IPS DF 6.9 (cell line): ENCODE results near the gene TAAR9.

Experiments
- DNase-seq: peaks from one replicate; pipeline ENCODE4 v3.0.0-alpha.2; 2013; ENCODE audit warnings: low read depth, low spot score
- H3K27ac ChIP-seq: one replicate; pipeline ENCODE4 v1.5.1; 2013; ENCODE audit warnings: low read length, control low read depth
- H3K27me3 ChIP-seq: 2 replicates; pipeline ENCODE4 v1.6.1; 2013; ENCODE audit warnings: mild to moderate bottlenecking, low read length; ENCODE audit not compliant: control insufficient read depth, insufficient read depth
- H3K36me3 ChIP-seq: 2 replicates; pipeline ENCODE4 v1.6.1; 2013; ENCODE audit warnings: low read length; ENCODE audit not compliant: control insufficient read depth, insufficient read depth
- H3K4me1 ChIP-seq: 2 replicates; pipeline ENCODE4 v1.6.1; 2013; ENCODE audit warnings: low read length; ENCODE audit not compliant: control insufficient read depth, insufficient read depth
- H3K4me3 ChIP-seq: 2 replicates; pipeline ENCODE4 v1.5.1; 2013; ENCODE audit warnings: mild to moderate bottlenecking, low read length
- H3K9me3 ChIP-seq: 2 replicates; pipeline ENCODE4 v1.6.1; 2013; ENCODE audit warnings: low read length, inconsistent platforms; ENCODE audit not compliant: control insufficient read depth, insufficient read depth
- WGBS: extraction: QIAGEN DNeasy Blood & Tissue Kit; methylation state at CpG from one replicate; pipeline ENCODE4 v1.1.7; 2013; ENCODE audit warnings: mixed read lengths, missing lambda C conversion rate; ENCODE audit not compliant: insufficient read length, insufficient coverage; 5-methylcytosine and 5-hydroxymethylcytosine counted together

Gene TAAR9

GRCh38 chr6:132537977-132538376 is at the start of gene TAAR9:
TSS of gene TAAR9 (plus strand) at chr6:132538277. CDS start at chr6:132538290, 13 bp downstream.
- no peaks in the 10 kb centered on the region for H3K4me1 ChIP-seq
- no peak within 1 kb of the TSS for H3K27ac ChIP-seq
- H3K36me3 ChIP-seq, result no peaks in the 10 kb centered on the region
- H3K9me3 ChIP-seq, result no peaks in the 10 kb centered on the region
- WGBS, result no CpG with 5 or more reads among the region's 4 CpGs
- H3K27me3 ChIP-seq, result no peaks in the 10 kb centered on the region
- DNase-seq, result no peak
- H3K4me3 ChIP-seq, result no peak within 1 kb of the TSS

DNA sequence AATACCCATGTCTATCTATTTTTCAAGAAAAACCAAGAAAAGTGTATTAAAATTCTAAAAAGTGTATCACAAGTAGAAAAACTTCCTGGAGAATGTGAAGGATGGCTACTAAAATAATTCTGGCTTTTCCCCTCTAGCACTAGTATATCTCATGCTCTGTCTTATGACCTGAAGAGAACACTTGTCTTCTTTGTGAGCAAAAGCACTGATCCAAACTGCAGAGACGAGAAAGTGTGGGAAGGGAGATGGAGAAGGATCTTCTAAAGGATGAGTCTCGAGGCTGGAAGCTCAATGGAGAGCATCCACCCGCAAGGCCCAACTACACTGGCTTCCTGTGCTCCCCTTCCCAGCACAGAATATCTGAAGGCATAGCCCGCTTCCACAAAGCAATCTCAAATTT is 48.7 kb upstream of the TAAR9 start:
- Histone ChIP-seq H3K9me3 (no peaks in the 10 kb centered on the region), H3K27ac (no peak overlapping the region), H3K4me1 (no peaks in the 10 kb centered on the region), H3K36me3 (no peaks in the 10 kb centered on the region; the same call in 1 of the 2 replicates), H3K4me3 (no peak overlapping the region), H3K27me3 (no peaks in the 10 kb centered on the region)
- no peak for DNase-seq
- no CpG with 5 or more reads among the region's 4 CpGs for WGBS

DNA sequence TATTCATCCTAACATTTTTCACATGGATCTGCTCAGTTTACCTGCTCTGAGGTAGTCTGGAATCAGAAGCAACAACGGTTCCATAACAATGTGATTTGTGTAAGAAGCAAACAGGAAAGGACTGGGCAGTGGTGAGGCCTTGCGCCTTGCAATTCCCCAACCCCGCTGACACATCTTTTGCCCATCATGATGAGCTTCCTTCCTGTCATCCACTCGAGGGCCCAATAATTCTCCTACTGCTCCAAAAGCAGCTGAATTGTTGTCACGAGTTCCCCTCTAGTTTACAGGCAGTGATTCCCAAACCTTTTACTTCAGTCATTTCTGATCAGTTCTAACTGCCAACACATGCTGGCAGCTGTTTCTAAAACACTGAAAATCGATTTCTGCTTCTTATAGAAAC is 48.1 kb upstream of the TAAR9 start:
- no peak for DNase-seq
- H3K27ac ChIP-seq, result no peak overlapping the region
- no CpG with 5 or more reads among the region's 6 CpGs for WGBS
- H3K4me1 ChIP-seq, result no peaks in the 10 kb centered on the region
- no peaks in the 10 kb centered on the region for H3K9me3 ChIP-seq
- no peak overlapping the region for H3K4me3 ChIP-seq
- H3K36me3 ChIP-seq, result no peaks in the 10 kb centered on the region; the same call in 1 of the 2 replicates
- no peaks in the 10 kb centered on the region for H3K27me3 ChIP-seq

- no peaks in the 10 kb centered on the region; the same call in 1 of the 2 replicates for H3K36me3 ChIP-seq
- H3K4me3 ChIP-seq, result no peak overlapping the region
- WGBS, result no CpG with 5 or more reads among the region's 10 CpGs
- H3K27me3 ChIP-seq, result no peaks in the 10 kb centered on the region
- no peak for DNase-seq
- H3K9me3 ChIP-seq, result no peaks in the 10 kb centered on the region
- H3K4me1 ChIP-seq, result no peaks in the 10 kb centered on the region
- no peak overlapping the region for H3K27ac ChIP-seq
Measured at GRCh38 chr6:132490478-132491204, 47.4 kb upstream of the TAAR9 start.

- no peak overlapping the region for H3K4me3 ChIP-seq
- no CpG with 5 or more reads among the region's 5 CpGs for WGBS
- no peaks in the 10 kb centered on the region for H3K4me1 ChIP-seq
- H3K9me3 ChIP-seq, result no peaks in the 10 kb centered on the region
- no peaks in the 10 kb centered on the region; the same call in 1 of the 2 replicates for H3K36me3 ChIP-seq
- no peak overlapping the region for H3K27ac ChIP-seq
- no peaks in the 10 kb centered on the region for H3K27me3 ChIP-seq
- DNase-seq, result no peak
Measured at GRCh38 chr6:132491303-132491702, 46.8 kb upstream of the TAAR9 start.

DNA sequence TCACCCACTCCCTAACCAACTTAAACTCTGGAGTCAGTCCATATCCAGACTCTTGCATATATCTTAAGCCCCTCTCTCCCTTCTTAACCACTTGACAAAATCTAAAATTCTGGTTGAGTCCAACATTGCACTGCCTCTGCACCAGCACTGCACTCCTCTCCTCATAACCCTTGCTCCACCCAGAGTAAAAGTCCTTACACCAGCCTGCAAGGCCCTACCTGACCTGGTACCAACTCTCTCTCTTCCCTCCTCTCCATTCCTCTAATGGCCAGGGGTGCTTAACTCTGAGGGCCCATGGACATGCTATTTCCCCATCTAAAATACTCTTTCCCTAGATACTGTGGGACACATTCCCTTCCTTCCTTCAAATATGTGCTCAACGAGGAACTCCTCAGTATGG is 46.2 kb upstream of the TAAR9 start:
- DNase-seq, result no peak
- Histone ChIP-seq H3K4me1 (no peaks in the 10 kb centered on the region), H3K9me3 (no peaks in the 10 kb centered on the region), H3K27ac (no peak overlapping the region), H3K27me3 (no peaks in the 10 kb centered on the region), H3K36me3 (no peaks in the 10 kb centered on the region; the same call in 1 of the 2 replicates), H3K4me3 (no peak overlapping the region)
- no CpG with 5 or more reads among the region's 1 CpG for WGBS

DNA sequence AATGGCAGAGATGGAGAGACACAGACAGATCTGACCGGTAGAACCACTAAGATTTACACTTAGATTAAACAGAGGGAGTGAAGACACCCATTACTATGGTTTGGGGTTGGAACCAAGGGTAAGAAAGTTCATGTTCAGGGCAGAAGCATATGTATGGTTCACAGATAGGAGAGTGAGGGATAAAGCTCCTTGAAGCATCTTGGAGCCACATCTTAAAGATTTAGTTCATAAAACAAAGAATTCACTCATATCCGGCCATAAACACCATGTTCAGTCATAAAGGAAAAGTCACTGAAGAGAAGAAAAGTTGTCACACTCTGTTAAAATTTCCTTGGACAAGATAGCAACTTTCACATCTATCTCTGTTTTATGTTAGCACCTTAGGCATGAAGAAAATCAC is 43.1 kb upstream of the TAAR9 start:
- no CpG with 5 or more reads among the region's 2 CpGs for WGBS
- H3K27ac ChIP-seq, result no peak overlapping the region
- H3K27me3 ChIP-seq, result no peaks in the 10 kb centered on the region
- no peaks in the 10 kb centered on the region for H3K4me1 ChIP-seq
- no peak for DNase-seq
- no peaks in the 10 kb centered on the region; the same call in 1 of the 2 replicates for H3K36me3 ChIP-seq
- no peak overlapping the region for H3K4me3 ChIP-seq
- H3K9me3 ChIP-seq, result no peaks in the 10 kb centered on the region

- no peak for DNase-seq
- H3K4me1 ChIP-seq, result no peaks in the 10 kb centered on the region
- H3K9me3 ChIP-seq, result no peaks in the 10 kb centered on the region
- H3K4me3 ChIP-seq, result no peak overlapping the region
- H3K27me3 ChIP-seq, result no peaks in the 10 kb centered on the region
- H3K27ac ChIP-seq, result no peak overlapping the region
- H3K36me3 ChIP-seq, result no peaks in the 10 kb centered on the region; the same call in 1 of the 2 replicates
- no CpG with 5 or more reads among the region's 2 CpGs for WGBS
Measured at GRCh38 chr6:132495604-132496079, 42.4 kb upstream of the TAAR9 start.

- H3K9me3 ChIP-seq, result no peaks in the 10 kb centered on the region
- WGBS, result no CpG with 5 or more reads among the region's 4 CpGs
- H3K27ac ChIP-seq, result no peak overlapping the region
- no peaks in the 10 kb centered on the region for H3K27me3 ChIP-seq
- DNase-seq, result no peak
- no peaks in the 10 kb centered on the region for H3K4me1 ChIP-seq
- no peak overlapping the region for H3K4me3 ChIP-seq
- peaks cover 2% of the 10 kb centered on the region; the same call in 1 of the 2 replicates for H3K36me3 ChIP-seq
Measured at GRCh38 chr6:132496519-132497180, 41.4 kb upstream of the TAAR9 start.

DNA sequence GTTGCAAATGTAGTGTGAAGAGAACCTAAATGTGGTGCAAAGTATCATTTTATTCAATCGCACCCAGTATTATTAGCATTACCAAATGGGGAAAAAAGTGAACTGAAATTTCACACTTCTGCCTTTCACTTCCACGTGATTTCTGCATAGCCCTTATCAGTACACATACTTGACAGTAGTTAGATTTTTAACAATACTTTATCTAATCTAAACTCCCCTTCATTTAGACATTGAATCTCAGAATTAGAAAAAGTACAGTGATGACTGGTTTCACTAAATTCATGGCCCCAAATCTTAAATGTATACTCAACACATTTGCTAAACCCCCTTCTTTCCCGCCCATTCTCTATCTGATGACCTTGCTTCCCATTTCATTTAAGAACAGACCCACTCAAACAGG is 39.4 kb upstream of the TAAR9 start:
- H3K36me3 ChIP-seq, result peaks cover 2% of the 10 kb centered on the region; the same call in 1 of the 2 replicates
- no peaks in the 10 kb centered on the region for H3K9me3 ChIP-seq
- no peaks in the 10 kb centered on the region for H3K4me1 ChIP-seq
- no peaks in the 10 kb centered on the region for H3K27me3 ChIP-seq
- H3K27ac ChIP-seq, result no peak overlapping the region
- WGBS, result no CpG with 5 or more reads among the region's 3 CpGs
- no peak overlapping the region for H3K4me3 ChIP-seq
- no peak for DNase-seq
